Glutamatergic neuron (in vitro differentiated cells): Measurements from ENCODE around the gene REST. TPM values are rescaled to one million over a fixed set of nuclear protein-coding genes. Genes with fewer than 3 reads are reported as not detected.
"Not testable (repeated sequence)": the region's sequence is repeated elsewhere in the genome, so short reads cannot be mapped to it uniquely, and the experiment has no call there.

Experiments used
- DNase-seq: peaks from one replicate; pipeline ENCODE4 v3.0.0; 2022
- H3K27ac Mint-ChIP-seq: one replicate; pipeline ENCODE4 v1.8.0; 2020; ENCODE audit warnings: mild to moderate bottlenecking, mixed read lengths, inconsistent platforms; ENCODE audit not compliant: unreplicated experiment
- H3K27me3 Mint-ChIP-seq: one replicate; pipeline ENCODE4 v1.8.0; 2020; ENCODE audit warnings: mild to moderate bottlenecking, moderate library complexity, mixed read lengths, inconsistent platforms; ENCODE audit not compliant: unreplicated experiment
- H3K36me3 Mint-ChIP-seq: one replicate; pipeline ENCODE4 v1.8.0; 2020; ENCODE audit warnings: mild to moderate bottlenecking, mixed read lengths, inconsistent platforms; ENCODE audit not compliant: unreplicated experiment
- H3K4me1 Mint-ChIP-seq: one replicate; pipeline ENCODE4 v1.8.0; 2020; ENCODE audit warnings: mild to moderate bottlenecking, low read depth, mixed read lengths, inconsistent platforms; ENCODE audit not compliant: unreplicated experiment
- H3K4me3 Mint-ChIP-seq: one replicate; pipeline ENCODE4 v1.8.0; 2020; ENCODE audit warnings: mild to moderate bottlenecking, mixed read lengths, inconsistent platforms; ENCODE audit not compliant: unreplicated experiment
- H3K9me3 Mint-ChIP-seq: one replicate; pipeline ENCODE4 v1.8.0; 2020; ENCODE audit warnings: mild to moderate bottlenecking, moderate library complexity, mixed read lengths, inconsistent platforms; ENCODE audit not compliant: unreplicated experiment
- total RNA-seq: library from RNA; stranded (reverse); fragmentation: NEBNext Ultra II Directional; extraction: Animal tissue kit (Norgen Biotek cat#: 25700); gene quantifications from one replicate; pipeline ENCODE4 v1.2.1, GENCODE V29; 2021; ENCODE audit not compliant: unreplicated experiment
- TF ChIP-seq, protein P1 (sequence below): fragments of 200-600 bp; sonication (generic); IDR thresholded peaks from one replicate; pipeline ENCODE4 v1.5.0; 2021; ENCODE audit not compliant: partially characterized antibody, unreplicated experiment

Gene REST
- total RNA-seq, 1 donor from 2014 or later: 1.5 TPM

DNA sequence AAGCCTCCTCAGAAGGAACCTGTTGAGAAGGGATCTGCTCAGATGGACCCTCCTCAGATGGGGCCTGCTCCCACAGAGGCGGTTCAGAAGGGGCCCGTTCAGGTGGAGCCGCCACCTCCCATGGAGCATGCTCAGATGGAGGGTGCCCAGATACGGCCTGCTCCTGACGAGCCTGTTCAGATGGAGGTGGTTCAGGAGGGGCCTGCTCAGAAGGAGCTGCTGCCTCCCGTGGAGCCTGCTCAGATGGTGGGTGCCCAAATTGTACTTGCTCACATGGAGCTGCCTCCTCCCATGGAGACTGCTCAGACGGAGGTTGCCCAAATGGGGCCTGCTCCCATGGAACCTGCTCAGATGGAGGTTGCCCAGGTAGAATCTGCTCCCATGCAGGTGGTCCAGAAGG, 22.9 kb downstream of the REST start:
- H3K4me3 Mint-ChIP-seq: no peak overlapping the region
- H3K36me3 Mint-ChIP-seq: no peaks in the 10 kb centered on the region
- H3K27ac Mint-ChIP-seq: no peak overlapping the region
- TF ChIP-seq, protein P1, sequence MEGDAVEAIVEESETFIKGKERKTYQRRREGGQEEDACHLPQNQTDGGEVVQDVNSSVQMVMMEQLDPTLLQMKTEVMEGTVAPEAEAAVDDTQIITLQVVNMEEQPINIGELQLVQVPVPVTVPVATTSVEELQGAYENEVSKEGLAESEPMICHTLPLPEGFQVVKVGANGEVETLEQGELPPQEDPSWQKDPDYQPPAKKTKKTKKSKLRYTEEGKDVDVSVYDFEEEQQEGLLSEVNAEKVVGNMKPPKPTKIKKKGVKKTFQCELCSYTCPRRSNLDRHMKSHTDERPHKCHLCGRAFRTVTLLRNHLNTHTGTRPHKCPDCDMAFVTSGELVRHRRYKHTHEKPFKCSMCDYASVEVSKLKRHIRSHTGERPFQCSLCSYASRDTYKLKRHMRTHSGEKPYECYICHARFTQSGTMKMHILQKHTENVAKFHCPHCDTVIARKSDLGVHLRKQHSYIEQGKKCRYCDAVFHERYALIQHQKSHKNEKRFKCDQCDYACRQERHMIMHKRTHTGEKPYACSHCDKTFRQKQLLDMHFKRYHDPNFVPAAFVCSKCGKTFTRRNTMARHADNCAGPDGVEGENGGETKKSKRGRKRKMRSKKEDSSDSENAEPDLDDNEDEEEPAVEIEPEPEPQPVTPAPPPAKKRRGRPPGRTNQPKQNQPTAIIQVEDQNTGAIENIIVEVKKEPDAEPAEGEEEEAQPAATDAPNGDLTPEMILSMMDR: no peak
- no peaks in the 10 kb centered on the region for H3K27me3 Mint-ChIP-seq
- H3K9me3 Mint-ChIP-seq: no peaks in the 10 kb centered on the region
- DNase-seq: no peak
- H3K4me1 Mint-ChIP-seq: no peaks in the 10 kb centered on the region

DNA sequence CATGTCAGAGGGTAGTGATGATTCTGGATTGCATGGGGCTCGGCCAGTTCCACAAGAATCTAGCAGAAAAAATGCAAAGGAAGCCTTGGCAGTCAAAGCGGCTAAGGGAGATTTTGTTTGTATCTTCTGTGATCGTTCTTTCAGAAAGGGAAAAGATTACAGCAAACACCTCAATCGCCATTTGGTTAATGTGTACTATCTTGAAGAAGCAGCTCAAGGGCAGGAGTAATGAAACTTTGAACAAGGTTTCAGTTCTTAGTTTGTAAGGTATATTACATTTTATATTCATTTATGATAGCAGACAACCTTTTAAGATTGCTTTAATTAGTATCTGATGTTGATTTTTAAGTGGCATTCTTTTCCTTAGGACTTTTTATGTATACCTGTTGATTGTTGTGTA, 24.2 kb downstream of the REST start:
- no peaks in the 10 kb centered on the region for H3K4me1 Mint-ChIP-seq
- DNase-seq: no peak
- no peak overlapping the region for H3K4me3 Mint-ChIP-seq
- no peaks in the 10 kb centered on the region for H3K36me3 Mint-ChIP-seq
- H3K27me3 Mint-ChIP-seq: no peaks in the 10 kb centered on the region
- no peaks in the 10 kb centered on the region for H3K9me3 Mint-ChIP-seq
- TF ChIP-seq, protein P1: no peak
- no peak overlapping the region for H3K27ac Mint-ChIP-seq

DNA sequence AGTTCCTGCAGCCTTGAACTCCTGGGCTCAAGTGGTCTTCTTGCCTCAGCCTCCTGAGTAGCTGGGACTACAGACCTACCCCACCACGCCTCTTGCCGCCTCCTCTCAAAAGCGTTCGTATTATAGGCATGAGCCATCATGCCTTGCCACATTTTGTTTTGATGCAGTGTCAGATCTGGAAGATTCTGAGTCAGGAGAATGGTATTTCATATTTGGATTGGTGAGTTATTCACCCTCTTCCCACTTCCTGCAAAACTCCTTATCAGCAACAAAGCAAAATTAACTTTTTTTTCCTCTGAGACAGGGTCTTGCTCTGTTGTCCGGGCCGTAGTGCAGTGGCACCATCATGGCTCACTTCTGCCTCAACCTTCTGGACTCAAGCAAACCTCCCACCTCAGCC, 29.6 kb downstream of the REST start:
- H3K27ac Mint-ChIP-seq: no peak overlapping the region
- no peaks in the 10 kb centered on the region for H3K4me1 Mint-ChIP-seq

DNA sequence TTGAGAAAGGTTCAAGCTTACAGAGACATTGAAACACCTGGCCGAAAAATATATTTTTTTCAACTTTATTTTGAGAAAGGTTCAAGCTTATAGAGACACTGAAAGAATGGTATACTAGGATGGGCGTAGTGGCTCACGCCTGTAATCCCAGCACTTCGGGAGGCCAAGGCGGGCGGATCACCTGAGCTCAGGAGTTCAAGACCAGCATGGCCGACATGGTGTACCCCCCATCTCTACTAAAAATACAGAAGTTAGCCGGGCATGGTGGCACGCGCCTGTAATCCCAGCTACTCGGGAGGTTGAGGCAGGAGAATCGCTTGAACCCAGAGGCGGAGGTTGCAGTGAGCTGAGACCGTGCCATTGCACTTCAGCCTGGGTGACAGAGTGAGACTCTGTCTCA, 32.1 kb downstream of the REST start:
- H3K4me1 Mint-ChIP-seq, H3K27ac Mint-ChIP-seq, H3K27me3 Mint-ChIP-seq, H3K36me3 Mint-ChIP-seq, H3K4me3 Mint-ChIP-seq, H3K9me3 Mint-ChIP-seq, DNase-seq: not testable (repeated sequence)

More for the DNA sequence above, 29.6 kb downstream of the REST start:
- no peak overlapping the region for H3K4me3 Mint-ChIP-seq
- H3K9me3 Mint-ChIP-seq: no peaks in the 10 kb centered on the region
- no peaks in the 10 kb centered on the region for H3K27me3 Mint-ChIP-seq
- no peaks in the 10 kb centered on the region for H3K36me3 Mint-ChIP-seq
- TF ChIP-seq, protein P1: no peak
- DNase-seq: no peak

DNA sequence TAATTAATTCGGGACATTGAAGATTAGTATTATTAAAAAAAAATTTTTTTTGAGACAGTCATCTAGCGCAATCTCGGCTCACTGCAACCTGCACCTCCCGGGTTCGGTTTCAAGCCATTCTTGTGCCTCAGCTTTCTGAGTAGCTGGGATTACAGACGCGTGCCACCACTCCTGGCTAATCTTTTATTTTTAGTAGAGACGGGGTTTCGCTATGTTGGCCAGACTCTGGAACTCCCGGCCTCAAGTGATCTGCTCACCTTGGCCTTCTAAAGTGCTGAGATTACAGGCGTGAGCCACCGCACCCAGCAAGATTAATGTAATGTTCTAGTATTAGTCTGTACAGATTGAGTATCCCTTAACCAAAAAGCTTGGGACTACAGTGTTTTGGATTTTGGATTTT, 32.7 kb downstream of the REST start:
- TF ChIP-seq, protein P1: no peak
- Mint-ChIP-seq H3K36me3 (no peaks in the 10 kb centered on the region), H3K9me3 (no peaks in the 10 kb centered on the region), H3K27me3 (no peaks in the 10 kb centered on the region), H3K27ac (no peak overlapping the region), H3K4me1 (no peaks in the 10 kb centered on the region), H3K4me3 (no peak overlapping the region)
- no peak for DNase-seq

DNA sequence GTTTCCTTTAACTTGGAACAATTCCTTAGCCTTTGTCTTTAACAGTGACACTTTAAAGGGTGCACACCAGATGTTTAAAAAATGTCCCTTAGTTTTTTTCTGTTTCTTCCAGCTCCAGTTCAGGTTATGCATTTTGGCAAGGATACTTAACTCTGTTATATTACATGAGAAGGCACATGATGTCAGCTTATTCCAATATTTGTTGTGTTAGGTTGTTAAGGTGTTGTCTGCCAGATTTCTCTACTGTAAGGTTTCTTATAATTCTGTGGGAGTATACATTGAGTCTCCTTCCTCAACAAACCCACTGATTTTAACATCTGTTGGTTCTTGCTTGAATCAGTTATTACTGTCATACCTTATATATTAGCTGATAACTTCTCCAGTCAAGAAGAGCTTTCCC, 33.3 kb downstream of the REST start:
- H3K9me3 Mint-ChIP-seq: no peaks in the 10 kb centered on the region
- H3K36me3 Mint-ChIP-seq: no peaks in the 10 kb centered on the region
- no peaks in the 10 kb centered on the region for H3K4me1 Mint-ChIP-seq
- no peak overlapping the region for H3K4me3 Mint-ChIP-seq
- no peak overlapping the region for H3K27ac Mint-ChIP-seq
- TF ChIP-seq, protein P1: no peak
- no peak for DNase-seq
- H3K27me3 Mint-ChIP-seq: no peaks in the 10 kb centered on the region
